IPS-NIHi7 (cell line): ENCODE data around the gene H2BK1.

Experiments used
- DNase-seq: peaks from one replicate; pipeline ENCODE4 v3.0.0; 2012; ENCODE audit warnings: mixed read lengths; ENCODE audit errors: extremely low spot score

The H2BK1 gene

DNA sequence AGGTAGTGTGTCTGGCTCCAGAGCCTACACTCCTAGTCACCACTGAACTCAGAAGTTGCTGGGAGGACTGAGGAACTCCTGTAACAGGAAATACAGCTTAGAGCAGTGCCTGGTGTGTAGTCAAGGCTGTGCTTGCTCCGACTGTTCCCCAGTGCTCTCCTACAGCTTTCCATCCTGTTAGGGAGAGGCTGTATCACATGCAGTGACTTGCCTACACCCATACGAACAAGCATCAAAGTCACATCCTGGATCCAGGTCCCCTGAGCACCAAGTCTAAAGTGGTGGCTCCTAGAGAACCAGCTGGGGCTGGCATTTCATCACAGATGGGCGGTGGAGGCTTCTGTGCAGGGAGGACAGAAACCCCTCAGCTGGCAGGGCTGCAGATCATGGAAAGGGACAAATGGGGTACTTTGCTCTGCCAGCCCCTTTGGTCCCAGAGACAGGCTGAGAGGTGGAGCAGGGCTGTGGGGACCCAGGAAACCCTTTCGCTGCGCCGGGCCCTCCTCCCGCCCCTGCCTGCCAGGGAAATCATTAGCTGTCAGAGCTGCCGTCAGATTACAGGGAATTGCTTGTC, 30.9 kb downstream of the H2BK1 start:
- DNase-seq, result no peak

DNA sequence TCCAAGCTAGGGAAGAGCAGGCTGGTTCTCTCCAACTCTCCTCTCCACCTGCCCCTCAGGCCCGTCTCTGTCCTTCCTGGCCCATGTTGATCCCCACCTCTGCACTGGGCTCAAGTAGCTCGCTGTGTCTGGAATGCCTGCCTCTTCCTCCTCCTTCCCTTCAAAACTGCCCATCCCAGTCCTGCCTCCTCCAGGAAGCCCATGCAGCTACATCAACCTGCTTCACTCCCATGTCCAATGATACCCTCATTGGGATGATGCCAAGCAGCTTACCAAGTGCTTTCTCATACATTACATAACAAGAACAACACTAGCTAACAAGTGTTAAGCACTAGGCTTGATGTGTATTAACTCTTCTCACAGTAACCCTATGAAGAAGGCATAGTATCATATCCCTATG, 31.5 kb downstream of the H2BK1 start:
- no peak for DNase-seq

DNA sequence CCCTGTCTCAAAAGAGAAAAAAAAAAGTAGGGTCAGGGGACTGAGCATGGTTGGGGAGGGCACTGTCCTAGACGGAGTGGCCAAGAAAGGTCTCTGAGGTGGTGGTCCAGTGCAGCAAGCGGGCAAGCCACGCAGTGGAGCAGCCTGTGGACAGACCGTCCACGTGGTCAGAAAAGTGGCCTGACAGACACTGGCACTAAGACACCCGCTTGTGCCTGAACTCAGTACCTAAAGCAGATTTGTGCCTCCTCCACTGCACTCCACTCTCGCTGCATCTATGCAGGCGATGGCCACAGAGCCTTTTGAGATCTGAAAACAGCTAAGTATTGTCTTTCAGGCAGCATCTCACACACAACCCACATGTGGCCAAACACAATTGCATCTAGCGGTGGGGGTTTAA, 32.1 kb downstream of the H2BK1 start:
- DNase-seq, result no peak

DNA sequence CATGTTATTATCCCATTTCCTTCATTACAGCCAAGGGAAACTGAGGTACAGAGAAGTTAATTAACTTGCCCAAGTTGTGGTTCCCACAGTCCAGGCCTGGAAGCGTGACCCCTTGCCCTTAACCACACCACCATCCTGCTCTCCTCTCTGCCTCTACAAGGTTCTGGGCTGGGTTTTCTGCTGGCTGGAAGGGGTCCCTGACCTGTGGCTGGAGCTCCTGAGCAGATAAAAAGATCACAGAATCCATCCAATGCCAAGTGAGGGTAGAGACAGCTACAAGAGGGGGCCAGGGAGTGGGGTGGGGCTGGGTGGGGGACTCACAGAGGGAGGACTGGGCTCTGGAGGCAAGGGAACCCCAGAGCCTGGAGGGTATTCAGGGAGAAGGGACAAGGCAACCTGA, 33.0 kb downstream of the H2BK1 start:
- no peak for DNase-seq

DNA sequence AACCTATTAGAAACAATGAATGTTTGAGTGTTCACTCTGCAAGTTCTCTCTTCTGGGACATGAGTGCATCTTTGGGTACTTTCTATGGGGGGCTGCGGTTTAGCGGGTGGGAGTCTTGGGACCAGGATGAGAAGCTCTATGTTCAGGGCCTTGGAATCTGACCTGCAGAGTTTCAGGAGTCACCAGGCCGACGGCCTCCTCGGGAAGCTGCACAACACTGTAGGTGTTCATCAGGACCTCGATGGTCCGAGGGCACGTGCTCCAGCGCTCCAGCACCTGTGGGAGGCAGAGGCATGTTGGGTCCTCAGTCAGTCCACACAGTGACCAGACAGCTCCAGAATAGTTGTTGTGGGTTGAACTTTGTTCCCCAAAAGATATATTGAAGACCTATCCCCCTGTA, 33.9 kb downstream of the H2BK1 start:
- DNase-seq, result no peak

DNA sequence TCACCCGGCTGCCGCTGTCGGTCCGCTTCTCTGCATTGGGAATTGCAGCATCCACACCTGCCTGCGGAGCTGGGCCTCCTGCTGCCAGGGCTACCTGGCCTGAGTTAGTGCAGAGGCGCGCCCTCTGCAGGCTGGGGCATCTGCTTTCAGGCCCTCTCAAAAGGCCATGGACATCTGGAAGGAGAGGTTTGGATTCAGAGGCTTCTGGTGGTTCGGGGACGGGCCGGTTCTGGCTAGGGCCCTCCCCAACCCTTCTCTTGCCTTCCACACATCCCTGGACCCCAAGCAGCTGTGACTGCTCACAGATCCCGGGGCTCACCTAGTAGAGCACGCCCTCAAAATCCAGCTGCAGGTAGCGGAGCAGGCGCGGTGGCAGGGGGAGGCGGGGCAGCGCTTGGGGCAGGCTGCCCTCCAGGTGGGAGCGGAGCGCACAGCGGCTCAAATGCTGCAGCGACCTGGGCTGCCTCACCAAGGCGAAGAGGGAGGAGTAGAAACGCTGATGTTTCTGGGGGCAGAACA, 34.4 kb downstream of the H2BK1 start:
- peak; percentile 49 for DNase-seq

DNA sequence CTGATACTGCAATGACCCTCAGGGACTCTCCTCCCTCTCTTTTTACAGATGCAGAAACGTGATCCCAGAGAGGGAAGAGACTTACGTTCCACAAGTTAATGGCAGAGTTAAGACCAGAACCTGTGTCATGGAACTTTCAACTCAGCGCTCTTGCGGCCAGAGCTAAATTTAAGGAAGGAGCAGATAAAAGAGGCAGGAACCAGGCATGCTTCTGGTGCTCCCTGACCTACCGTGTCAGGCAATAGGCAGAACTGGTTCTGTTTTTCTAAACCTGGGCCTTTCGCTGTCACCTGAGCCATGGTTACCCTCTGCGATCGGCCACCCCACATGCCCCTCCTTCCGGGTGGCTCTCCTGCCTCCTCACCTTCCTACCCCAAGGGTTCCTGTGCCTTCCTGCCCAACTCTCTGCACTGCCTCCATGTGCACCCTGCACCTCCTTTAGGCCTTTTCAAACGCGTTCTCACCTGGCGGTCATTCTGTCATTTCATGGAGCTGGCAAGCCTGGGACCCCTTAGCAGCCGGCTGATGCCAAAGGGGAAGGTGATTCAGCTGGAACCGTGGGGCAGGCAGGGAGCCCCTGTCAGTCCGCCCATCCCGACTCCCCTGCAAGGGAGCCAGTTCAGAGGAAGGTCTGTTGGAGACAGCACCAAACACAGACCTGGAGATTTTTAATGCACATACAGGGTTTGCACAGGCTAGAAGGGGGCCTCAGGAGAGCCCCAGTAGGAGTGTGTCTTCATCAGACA, 35.1 kb downstream of the H2BK1 start:
- no peak for DNase-seq

DNA sequence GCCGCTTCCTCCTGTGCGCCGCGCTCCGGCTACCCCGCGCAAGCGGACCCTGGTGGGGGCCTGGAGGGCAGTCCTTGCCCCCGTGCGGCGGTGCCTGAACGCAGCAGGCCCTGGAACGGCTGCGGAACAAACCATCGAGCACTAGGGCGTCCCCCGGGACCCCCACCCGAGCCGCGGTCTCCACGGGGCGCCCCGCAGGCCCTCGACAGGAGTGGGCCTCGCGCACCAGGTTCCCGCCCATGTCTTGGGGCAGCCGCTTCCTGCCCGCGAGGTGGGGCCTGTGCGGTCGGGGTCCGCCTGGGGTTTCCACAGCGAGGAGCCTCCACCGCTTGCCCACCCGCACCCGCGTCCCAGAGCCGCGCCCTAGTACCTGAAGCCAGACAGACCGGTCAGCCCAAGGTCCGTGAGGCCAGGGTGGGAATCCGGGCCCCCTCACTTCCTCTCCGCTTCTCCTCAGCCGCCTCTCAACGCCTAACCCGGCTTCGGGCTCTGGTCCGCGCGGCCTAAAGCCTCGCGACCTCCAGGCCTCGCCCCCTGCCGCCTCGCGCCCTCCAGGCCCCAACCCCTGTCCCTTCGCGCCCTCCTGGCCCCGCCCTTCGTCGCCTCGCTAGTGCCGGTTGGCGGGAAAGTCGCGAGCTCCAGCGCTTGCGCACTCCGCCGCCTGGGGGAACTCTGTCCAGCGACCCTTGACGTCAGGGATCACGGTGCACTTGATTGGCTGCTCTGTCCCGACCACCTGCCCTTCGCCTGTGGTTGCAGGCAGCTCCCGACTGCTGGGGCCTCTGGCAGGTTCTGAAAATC, 35.8 kb downstream of the H2BK1 start:
- DNase-seq, result peak; percentile 74

DNA sequence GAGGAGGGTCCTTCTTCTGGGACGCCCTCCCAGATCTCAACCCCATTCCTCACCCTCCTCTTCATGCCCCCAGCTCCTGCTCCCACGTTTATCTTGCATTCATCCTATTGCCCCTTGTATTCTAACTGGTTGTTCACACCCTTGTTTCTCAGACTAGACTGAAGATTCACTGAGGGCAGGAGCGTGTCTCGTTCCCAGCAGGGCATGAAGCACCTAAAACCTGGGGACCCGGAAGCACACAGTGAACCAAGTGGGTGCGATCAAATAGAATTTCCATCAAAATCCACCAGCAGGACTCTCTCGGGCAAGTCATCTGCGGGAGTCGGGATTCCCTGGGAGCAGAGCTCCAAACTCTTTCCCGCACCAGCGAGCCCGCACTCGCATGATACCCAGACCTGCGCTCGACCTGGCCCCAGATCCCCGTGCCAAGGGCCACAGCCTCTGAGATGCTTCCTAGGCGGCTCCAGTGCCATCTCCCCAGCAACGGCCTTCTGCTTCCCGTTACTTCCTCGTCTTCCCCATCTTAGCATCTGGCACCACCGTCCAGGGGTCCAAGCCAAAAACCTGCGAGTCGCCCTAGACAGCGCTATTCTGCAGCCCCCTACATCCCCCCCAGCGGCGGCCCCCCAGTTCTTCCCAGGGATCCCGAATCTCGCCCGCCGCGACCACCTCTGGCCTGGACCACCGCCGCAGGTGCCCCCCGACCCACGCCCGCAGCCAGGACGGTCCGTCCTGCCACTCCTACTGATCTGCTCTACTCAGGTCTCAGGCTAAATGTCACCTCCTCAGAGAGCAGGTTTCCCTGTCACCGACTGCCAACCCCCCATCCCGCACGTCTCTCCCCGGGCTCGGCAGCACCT, 36.7 kb downstream of the H2BK1 start:
- DNase-seq, result no peak

DNA sequence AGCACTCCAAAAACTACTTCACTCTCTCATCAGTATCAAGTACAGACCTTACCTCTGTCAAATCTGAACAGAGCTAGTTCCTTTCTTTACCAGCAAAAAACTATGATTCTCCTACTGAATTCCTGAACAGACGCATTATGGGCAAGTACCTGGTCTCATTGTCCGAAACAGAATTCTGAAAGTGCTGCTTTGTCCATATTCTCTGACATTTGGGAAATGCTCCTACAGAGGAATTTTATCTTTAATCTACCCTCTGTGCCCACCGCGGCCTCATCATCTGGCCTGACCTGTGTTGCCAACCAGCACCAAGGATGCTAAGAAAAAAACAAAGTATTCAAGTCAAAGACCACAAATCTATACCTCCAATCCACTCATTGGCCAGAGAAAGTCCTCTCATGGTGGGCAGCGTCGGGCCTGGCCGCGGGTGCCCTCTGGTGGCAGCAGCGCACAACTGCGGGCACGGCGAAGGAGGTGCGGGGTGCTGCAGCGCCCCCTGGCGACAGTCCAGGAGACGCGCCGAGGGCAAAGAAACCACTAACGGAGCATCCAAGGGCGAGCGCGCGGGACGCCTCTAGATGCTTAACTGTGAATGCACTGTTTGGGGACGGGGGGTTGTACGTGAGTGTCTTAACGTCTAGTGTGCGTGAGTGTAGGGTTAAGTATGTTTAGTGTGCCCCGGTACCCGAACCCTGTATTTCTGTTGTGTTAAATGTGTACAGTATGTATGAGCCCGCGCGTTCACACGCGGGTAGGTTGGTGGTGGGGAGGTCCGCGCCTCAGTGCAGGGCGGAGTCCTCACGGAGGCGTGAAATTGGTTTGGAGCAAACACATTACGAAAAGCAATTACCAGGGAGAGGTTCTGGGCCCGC, 37.8 kb downstream of the H2BK1 start:
- DNase-seq, result peak; percentile 89

DNA sequence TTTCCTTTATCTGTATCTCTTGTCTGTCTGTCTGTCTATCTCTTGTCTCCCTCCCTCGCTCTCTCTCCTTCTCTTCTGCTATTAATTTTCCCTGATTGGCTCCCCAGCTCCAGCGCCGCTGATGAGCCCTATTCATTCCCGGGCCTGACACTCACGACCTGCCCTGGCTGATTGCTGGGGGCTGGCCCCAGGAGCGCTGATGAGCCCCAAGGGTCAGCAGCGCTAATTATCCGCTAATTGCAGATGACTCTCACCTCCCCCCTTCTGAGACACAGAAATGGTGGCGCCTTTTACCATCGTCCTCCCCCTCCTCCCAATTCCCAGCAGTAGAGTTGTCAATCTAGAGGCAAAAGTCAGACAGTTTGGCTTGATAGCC, 41.5 kb downstream of the H2BK1 start:
- DNase-seq, result no peak

DNA sequence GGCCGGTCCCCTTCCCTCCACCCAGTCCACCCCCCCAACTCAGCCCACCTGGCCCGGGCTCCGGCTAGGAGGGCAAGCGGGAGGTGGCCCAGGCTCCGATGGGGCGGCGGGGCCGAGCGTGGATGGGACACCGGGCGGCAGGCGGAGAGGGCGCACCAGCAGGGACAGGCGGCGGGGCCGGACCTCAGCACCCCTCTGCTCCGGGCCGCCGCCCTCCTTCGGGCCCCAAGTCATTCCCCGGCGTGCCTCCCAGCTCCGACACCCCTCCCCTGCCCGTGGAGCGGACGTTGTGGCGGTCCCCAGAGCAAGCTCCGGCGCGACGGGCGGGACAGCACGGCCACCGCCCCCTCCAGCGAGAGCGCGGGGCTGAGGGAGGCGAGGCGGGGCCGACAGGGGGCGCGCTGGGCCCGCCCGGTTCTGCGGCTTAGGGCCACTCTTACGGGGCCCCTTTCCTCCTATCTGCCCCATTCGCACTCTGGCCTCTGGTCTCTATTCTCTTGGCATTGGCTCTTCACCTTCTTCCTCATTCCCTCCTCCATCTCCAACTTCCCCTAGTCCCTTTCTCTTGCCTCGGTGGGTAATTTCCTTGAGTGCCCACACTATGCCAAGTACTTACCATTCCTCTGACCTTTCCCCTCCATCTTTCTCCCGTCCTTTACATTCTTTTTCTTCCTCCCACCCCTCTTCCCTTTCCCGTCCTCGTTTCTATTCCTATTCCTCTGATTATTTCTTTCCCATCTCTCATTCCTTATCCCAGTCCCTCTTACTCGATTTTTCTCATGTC, 42.1 kb downstream of the H2BK1 start:
- DNase-seq, result peak; percentile 83

DNA sequence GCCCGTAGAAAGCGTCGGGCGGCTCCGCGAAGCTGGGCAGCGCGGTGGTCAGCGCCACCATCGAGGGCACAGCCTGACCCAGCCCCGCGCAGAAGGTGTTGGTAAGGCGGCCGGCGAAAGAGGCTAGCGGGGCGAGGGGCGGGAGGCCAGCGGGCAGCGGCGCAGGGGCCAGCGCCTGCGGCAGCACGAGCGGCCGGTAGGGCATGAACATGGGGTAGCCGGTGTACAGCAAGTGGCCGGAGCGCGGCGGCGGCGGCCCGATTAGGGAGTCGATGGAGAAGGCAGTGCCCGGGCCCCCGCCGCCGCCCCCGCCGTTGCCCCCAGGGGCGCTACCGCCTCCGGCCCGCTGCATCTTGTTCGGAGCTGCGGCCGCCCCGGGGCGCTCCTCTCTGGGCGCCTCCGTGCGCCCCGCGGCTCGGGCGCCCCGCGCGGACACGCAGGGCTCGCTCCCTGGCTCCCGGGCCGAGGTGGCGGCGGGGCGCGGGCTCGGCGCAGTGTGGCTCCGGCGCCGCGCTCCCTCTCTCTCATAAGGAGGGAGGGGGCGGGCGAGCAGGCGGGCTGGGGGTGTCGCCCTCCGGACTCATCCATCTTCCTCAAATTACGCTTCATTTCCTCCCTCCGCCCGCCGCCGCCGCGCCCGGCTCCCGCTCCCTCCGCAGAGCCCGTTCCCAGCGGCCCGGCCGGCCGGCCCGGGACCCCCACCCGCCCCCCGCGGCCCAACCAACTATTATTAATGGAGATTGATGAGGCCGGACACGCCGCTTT, 42.9 kb downstream of the H2BK1 start, which contains the start of gene GBX1:
TSS of gene GBX1 (minus strand) at position 498 of the 765 bp plus-strand sequence. CDS start at position 352, 146 bp downstream.
- peak; percentile 59 for DNase-seq

DNA sequence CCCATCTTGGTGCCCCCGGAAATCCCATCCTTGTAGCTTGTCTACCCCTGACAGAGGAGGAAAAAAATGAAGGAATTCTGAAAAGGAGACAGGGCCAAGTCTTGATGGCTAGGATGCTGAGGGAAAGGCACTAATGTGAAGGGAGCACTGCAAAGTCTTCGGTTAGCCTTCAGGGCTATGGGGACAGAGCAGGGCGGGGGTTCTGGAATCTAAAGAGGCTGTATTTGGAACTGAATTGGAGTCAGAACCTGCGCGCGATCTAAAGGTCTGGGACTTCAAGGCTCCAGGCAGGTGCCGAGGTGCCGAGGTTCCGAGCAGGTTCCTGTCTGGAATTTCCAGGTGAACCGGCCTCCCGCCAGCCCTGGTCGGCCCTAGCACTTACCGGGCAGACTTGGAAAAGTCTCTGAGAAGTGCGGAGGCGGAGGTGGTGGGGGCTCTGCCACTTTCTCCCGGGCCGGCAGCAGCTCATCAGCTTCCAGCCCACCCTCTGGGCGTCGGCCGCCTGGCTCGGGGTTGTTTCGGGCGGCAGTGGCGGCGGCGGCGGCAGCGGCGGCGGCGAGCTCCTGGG, 43.6 kb downstream of the H2BK1 start:
- DNase-seq, result peak; percentile 65

DNA sequence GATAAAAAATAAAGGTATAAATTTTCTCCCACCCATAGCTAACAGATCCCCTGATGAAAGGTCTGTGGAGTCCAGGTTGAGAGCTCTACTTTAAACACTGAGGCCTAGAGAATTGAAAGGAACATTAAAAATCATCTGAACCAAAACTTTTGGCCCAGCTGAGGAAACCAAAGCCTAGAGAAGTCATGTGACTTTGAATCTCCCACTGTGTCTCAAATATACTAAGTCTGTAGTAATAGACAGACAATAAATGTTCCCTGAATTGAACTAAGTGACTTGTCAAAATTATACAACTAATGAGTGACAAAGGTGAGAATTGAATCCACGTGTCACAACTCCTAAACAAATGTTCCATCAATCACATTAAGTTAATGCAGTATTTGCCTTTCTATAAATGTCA, 48.5 kb downstream of the H2BK1 start:
- no peak for DNase-seq
